Hepatic stellate cell (primary cell): ENCODE results near the gene SHPK.
"Not testable (repeated sequence)": the region's sequence is repeated elsewhere in the genome, so short reads cannot be mapped to it uniquely, and the experiment has no call there.

Source experiments
- DNase-seq: peaks from one replicate; pipeline ENCODE4 v3.0.0; 2011; ENCODE audit warnings: low spot score

Gene SHPK

DNA sequence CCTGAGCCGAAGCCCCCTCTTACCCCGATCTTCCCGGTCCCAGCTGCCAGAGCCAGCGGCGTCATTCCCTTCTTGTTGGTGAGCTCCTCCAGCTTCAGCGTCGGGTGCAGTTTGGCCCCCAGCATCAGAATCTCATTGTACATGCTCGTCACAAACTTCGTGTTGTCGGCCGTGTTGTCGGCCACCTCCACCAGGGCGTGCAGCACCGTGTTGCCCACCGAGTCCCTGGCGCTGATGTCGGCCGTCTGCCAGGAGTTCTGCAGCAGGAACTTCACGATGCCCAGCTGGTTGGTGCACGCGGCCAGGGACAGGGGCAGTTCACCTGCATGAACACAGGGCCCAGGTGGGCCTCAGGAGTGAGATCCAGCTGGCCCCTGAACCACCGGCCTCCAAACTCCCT is 46.3 kb downstream of the SHPK start:
- no peak for DNase-seq

DNA sequence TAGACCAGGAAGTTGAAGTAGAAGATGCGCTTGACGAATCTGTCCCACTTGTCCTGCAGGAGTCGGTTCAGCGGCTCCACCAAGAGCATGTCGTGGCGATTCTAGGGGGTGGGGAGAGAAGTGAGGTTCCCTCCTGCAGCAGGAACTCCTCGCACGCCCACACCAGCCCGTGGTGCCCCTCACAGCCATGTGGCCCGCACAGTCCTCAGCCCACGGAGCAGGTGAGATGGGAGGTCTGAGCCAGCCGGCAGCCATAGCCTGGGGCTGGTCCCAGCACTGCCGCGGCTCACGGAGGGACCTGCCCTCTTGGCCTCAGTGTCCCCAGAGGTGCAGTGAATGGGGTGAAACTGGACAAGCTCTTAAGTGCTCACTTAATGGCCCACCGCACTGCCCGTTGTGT is 50.2 kb downstream of the SHPK start:
- no peak for DNase-seq

DNA sequence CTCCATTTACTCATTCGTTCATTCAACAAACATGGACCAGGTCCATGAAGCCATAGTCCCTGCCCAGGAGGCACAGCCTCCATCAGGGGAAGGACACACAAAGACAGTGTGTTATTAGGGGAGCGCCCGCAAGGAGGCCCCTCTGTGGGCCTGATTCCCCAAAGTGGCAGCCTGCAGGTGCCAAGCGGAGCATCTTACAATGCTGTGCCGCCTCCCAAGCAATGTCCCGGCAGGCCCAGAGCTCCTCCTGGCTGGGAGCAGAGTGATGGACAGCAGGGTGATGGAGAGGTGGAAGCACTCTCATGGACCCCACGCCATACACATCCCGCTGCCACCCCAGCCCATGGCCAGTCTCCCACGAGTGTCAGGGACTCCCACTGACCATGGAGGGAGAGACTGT is 52.6 kb downstream of the SHPK start:
- no peak for DNase-seq

DNA sequence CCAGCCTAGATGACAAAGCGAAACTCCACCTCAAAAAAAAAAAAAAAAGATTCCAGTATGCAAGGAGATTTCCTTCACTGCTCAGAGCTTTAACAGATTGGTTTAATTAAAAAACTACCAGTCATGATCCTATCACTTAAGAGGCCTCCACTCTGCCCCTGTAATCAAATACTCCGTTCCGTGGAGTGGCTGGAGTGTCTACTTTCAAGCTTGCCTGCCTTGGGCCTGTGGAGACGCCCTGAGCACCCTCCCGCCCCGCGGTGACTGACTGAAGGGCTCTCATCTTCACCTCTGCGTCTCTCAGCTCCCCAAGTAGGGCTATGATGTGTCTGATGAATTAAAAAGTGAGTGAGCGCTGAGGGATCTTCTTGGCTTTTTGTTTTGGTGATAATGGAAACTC is 53.1 kb downstream of the SHPK start:
- no peak for DNase-seq

DNA sequence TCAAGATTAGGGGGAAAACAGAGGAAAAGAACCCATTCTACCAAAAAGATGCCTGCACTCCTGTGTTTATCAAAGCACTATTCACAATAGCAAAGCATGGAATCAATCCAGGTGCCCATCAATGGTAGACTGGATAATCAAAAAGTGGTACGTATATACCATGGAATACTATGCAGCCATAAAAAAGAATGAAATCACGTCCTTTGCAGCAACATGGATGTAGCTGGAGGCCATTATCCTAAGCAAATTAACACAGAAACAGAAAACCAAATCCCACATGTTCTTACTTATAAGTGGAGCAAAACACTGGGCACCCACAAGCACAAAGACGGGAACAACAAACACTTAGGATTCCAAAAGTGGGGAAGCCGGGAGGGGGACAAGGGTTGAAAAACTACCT is 57.4 kb downstream of the SHPK start:
- DNase-seq = not testable (repeated sequence)

DNA sequence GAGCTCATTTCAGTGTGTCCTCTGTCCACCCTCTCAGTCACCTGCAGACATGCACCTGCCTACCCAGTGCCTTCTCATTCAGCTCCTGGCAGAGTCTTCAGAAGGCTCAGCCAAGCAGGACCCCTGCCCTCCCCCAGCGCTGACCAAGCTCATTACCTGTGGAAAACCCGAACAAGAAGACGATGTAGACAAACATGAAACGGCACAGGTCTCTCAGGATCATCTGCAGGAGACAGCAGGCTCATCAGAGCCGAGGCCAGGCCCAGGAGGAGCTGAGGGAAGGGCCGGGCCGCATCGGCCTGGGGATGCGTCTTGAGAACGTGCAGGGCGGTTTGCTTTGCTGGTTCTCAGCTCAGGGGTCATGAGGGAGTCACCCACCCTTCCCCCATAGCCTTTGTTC is 59.1 kb downstream of the SHPK start:
- no peak for DNase-seq

DNA sequence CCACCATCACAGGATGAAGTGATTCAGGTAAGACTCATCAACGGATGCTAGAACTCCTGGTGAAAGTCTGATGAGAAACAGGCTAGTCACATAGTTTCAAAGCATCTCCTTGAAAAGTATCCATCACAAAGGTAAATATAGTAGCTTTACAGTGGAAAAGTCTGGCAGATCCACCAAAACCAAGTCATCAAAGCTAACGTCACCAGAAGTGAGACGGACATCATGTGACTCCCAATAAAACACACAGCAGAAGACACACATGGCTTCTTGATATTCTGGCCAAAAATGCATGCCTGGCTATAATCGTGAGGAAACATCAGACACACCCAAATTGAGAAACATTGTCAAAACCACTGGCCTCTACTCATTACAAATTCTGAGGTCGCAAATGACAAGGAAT is 60.5 kb downstream of the SHPK start:
- DNase-seq = no peak

DNA sequence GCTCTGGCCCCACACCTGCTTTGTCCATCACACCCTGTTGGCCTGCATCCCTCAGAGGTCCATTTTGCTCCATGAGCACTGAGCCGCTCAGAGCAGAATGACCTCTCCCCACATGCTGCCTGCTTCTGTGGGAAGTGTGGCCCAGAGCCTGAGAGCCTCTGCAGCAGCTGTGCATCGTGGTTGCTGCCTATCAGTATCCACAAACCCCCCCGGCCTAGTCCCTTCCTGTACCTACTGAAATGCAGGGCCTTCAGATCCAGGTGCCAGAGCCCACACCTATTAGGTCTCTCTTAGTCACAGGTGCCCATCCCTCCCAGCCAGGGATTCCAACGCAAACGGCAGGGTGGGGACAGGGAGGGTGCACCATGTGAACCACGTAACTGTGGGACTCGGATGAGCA is 61.8 kb downstream of the SHPK start:
- DNase-seq = no peak

DNA sequence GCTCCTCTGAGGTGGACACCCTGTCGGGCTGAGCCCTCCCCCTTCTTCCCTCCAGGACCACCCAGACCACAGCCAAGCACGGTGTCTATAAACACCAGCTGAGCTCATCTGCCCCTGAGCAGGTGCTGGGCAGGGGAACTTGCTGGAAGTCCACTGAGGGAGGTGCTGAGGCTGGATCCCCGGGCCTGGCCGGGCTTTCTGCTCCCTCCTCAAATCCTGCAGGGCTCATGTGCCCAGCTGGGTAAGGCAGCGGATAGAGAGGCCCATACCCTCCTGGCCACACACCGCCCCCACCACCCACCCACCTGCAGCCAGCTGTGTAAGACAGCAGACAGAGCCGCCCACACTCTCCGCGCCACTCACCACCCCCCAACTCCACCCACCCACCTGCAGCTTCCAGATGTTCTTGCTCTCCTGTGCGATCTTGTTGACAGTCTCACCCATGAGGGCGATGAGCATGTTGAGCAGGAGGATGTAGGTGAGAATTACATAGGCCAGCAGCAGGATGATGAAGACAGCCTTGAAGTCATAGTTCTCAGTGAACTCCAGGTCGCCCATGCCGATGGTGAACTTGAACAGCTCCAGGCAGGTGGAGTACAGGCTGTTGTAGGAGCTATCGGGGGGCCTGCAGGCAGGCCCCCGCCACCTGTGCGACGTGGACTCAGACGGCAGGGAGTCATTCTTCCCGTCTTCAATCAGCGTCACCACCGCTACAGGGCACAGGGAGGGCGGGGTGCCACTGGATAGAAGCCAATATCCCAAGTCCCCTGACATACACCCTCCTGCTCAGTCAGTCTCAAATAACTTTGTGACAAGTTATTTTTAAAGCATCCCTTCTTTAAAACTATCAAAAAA is 62.6 kb downstream of the SHPK start:
- no peak for DNase-seq

DNA sequence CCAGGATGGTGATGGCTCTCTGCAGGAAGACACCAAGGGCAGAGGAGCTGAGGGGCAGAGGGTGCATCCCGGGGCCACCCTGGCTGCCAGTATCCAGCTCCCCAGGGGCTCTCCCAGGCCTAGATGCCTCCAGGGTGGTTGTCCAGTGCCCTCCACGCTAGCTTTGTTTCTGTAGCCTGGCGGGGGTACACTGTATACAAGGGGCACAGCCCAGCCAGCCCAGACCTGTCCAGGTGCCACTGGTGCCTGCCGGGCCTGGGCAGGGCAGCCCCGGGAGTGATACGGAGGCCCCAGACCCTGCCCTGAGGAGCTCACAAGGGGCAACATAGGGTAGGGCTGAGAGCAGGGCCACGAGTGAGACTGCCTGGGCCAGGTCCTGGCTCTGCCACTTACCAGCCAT is 63.8 kb downstream of the SHPK start:
- DNase-seq = no peak

DNA sequence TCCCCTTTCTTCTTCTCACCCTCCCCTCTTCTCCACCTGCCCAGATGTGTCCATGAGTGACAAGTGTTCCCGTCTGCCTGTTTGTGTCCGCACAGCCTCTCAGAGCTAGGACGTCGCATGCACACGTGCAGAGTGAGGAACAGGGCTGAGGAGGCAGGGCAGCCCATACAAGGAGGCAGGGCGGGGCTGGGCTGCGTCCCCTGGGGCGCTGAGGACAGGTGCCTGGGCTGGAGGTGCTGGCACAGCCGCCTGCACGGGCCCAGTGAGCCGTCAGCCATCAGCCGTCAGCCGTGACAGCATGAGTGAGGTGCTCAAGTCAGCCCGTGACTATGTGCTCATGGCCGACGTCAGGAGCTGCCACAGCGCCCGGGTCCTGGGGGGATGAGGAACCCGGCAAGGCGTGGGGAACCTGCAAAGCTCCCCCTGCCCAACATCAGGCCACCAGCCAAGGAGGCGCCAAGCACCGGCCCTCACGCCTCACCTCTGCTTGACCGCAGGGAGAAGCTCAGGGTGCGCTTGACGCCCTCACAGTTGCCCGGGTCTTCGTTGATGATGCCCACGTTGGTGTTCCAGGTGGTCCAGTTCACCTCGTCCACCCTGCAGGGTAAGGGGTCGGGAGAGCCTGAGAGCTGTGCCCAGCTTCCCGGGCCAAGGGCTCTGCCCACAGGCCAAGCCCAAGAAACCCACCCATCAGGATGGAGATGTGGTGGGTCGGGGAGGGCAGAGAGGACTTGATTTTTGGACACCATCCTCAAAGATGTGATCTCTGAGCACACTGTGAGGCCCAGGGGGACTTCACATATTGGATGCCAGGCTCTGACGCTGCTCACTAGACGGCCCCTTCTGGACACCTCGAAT is 64.8 kb downstream of the SHPK start:
- DNase-seq = no peak

DNA sequence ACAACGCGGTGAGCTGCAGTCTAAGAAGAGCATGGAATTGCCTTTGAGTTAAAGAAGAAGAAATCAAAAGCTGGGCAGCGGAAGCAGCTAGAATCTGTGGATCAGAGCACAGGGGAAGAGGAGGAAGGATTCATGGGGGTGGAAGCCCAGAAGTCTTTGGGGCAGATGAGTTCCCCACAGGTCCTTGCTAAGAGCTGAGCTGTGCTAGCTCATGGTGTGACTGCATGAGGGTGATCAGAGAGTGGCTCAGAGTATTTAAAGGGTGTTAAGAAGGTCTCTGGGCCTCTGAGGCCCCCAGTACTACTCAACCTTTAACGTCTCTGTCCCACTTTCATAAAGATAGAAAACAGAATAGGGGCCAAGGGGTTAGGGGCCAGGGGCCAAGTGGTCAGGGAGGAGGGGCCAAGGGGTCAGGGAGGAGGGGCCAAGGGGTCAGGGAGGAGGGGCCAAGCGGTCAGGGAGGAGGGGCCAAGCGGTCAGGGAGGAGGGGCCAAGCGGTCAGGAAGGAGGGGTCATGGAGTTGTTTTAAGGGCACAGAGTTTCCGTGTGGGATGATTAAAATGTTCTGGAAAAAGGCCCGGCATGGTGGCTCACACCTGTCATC is 66.4 kb downstream of the SHPK start:
- DNase-seq = no peak

DNA sequence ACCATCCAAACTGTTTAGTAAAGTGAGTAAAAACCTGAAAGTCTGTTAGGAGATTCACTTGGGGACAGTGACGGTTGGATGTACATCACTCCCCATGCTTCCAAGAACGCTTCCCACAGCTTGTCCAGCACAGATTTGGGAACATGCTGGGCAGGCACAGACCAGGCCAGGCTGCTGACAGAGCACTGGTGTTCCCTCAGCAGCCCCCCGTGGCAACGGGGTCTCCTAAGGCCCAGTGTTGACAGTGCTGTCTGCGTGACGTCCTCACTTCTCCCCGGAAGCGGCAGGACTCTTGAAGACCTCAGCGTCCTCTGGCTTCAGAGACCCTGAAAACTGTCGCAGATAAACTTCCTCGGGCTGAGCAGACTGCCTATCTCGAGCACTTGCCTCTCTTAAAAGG is 69.5 kb downstream of the SHPK start:
- DNase-seq = no peak

DNA sequence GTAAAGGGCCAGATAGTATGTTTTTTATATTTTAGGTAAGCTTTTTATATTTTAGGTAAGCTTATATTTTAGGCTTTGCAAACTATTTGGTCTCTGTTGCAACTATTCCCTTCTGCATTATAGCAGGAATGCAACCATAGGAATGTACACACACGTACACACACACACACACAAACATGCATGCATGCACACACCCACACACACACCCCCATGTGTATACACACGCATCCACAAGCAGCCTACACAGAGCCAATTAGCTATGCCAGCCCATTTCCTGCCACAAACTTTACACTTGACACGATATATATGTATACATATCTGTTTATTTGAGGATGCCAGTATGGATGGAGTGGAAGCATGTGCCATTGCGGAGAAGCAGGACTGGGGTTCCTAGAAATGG is 70.9 kb downstream of the SHPK start:
- no peak for DNase-seq

DNA sequence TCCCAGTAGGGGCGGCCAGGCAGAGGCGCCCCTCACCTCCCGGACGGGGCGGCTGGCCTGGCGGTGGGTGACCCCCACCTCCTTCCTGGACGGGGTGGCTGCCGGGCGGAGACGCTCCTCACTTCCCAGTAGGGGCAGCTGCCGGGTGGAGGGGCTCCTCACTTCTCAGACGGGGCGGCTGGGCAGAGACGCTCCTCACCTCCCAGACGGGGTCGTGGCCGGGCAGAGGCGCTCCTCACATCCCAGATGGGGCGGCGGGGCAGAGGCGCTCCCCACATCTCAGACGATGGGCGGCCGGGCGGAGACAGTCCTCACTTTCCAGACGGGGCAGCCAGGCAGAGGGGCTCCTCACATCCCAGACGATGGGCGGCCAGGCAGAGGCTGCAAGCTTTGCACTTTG is 71.8 kb downstream of the SHPK start:
- not testable (repeated sequence) for DNase-seq

DNA sequence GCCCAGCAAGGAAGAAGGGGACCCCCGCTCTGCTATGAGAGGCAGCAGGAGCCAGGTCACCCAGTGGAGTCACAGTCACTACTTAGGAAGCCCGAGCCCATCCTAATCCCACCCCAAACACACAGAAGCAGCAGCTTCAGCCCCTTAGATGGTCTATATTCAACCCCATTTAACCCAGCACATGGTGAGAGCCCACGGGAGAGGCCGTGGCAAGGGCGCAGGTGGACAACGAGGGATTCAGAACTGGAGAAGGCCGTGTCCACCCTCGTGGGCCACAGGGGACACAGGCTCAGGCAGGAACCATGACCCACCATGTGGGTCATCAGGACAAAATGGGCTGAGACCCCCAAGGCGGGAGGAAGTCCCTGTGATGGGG is 76.8 kb downstream of the SHPK start:
- DNase-seq = no peak

DNA sequence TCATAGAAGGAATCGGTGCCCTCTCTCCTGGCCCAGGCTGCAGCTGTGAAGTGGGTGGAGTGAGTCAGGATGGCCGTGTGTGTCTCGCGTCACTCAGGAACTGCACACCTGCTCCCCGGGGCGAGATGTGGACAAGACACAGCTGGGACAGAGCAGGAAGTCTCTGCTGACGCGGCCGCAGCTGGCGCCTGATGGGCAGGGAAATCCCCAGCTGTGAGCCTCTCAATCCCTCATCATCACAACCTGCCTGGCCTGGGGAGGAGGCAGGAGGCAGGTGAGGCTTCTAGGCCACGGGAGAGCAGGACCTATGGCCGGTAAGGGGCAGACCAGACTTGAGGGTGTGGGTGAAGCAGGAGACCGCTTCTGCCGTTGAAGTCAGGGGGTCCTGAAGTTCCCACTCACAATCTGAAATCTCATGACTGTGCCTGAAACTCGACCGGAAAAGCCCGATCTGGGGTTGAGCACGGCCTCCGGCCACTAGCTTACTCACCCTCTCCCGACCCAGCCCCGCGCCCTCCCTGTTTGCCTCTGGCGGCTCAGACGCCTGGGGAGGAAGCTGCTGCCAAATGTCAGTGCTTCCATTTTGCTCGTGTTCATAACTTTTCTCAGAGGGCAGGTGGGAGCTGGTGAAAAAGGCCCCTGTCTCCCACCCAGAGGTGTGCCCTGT is 77.3 kb downstream of the SHPK start:
- peak; percentile 71 for DNase-seq
